Measurements from ENCODE around the gene GRK3. TPM values are rescaled to one million over a fixed set of nuclear protein-coding genes. Genes with fewer than 3 reads are reported as not detected.
"Not testable (repeated sequence)": the region's sequence is repeated elsewhere in the genome, so short reads cannot be mapped to it uniquely, and the experiment has no call there.

GRK3 gene
- total RNA-seq, 1 experiment from 2014 or later, result 1.3 TPM

GRCh38 chr22:25545146-25545545 is 19.3 kb upstream of the GRK3 start:
- Histone ChIP-seq H3K9me3 (no peaks in the 10 kb centered on the region), H3K4me3 (no peak overlapping the region), H3K27me3 (no peaks in the 10 kb centered on the region), H3K36me3 (no peaks in the 10 kb centered on the region)
- no peak for DNase-seq

DNA sequence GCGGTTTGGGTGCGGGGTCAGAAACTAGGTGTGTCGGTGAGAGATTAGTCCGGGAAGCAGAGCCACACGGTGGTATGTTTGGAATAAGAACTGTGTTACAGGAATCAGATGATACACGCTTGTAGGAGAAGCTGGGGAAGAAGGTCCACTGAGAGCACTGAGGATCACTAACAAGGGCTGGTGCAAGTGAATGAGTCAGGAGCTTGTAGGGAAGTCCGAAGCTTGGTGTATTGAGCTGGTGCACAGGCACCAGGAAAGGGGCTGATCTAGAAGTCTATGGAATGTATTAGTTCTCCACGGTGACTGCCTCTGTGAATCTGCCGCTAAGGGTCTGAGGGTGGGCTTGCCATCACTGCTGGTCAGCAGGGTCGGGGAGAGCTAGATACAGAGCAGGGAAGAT is 18.8 kb upstream of the GRK3 start:
- H3K27me3 ChIP-seq, result no peaks in the 10 kb centered on the region
- no peak for DNase-seq
- H3K9me3 ChIP-seq, result no peaks in the 10 kb centered on the region
- no peaks in the 10 kb centered on the region for H3K36me3 ChIP-seq
- H3K4me3 ChIP-seq, result no peak overlapping the region

- no peak for DNase-seq
- H3K9me3 ChIP-seq, result no peaks in the 10 kb centered on the region
- no peaks in the 10 kb centered on the region for H3K36me3 ChIP-seq
Observed at GRCh38 chr22:25546242-25546641, 18.2 kb upstream of the GRK3 start.

DNA sequence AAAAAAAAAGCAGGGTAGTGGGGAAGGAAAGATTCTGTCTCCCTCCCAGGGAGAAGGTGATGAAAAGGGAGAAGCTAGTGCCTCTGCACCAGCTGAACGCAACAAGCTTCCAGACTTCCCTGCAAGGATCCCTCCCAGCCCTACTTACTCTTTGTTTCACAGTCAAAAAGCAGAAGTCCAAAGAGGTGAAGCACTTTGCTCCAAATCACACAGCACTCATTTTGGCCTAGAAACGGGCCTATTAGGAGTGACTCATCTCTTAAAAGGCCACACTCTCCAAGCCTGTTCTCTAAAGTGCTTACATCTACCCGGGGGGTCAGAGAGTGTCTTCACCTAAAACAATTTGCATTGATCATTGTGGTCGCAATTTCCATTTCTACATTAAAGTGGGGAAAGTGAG is 17.7 kb upstream of the GRK3 start:
- Histone ChIP-seq H3K27me3 (no peaks in the 10 kb centered on the region), H3K9me3 (no peaks in the 10 kb centered on the region), H3K4me3 (no peak overlapping the region), H3K36me3 (no peaks in the 10 kb centered on the region)
- DNase-seq, result no peak

More at GRCh38 chr22:25546242-25546641, 18.2 kb upstream of the GRK3 start:
- Histone ChIP-seq H3K27me3 (no peaks in the 10 kb centered on the region), H3K4me3 (no peak overlapping the region)

- no peak overlapping the region for H3K4me3 ChIP-seq
- H3K36me3 ChIP-seq, result no peaks in the 10 kb centered on the region
- H3K27me3 ChIP-seq, result no peaks in the 10 kb centered on the region
- H3K9me3 ChIP-seq, result no peaks in the 10 kb centered on the region
- no peak for DNase-seq
Observed at GRCh38 chr22:25548866-25549464, 15.5 kb upstream of the GRK3 start.

DNA sequence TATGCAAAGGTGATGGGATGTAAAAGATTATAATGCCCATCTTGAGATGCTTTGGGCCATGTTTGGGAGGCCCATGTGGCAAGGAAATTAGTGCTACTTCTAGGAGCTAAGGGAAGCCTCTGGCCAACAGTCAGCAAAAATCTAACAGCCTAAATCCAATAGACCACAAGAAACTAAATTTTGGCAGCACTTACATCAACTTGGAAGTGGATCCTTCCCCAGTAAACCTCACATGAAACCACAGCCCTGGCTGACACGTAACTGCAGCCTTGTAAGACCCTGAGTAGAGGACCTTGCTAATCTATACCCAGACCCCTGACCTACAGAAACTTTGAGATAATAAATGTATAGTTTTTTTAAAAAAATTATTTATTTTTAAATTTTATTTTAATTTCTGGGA is 13.1 kb upstream of the GRK3 start:
- H3K9me3 ChIP-seq, result no peaks in the 10 kb centered on the region
- H3K27me3 ChIP-seq, result no peaks in the 10 kb centered on the region
- H3K4me3 ChIP-seq, result no peak overlapping the region
- DNase-seq, result no peak
- no peaks in the 10 kb centered on the region for H3K36me3 ChIP-seq

GRCh38 chr22:25552405-25552804 is 12.1 kb upstream of the GRK3 start:
- not testable (repeated sequence) for H3K9me3 ChIP-seq, H3K36me3 ChIP-seq, H3K4me3 ChIP-seq, H3K27me3 ChIP-seq
- peak; percentile 18 for DNase-seq

DNA sequence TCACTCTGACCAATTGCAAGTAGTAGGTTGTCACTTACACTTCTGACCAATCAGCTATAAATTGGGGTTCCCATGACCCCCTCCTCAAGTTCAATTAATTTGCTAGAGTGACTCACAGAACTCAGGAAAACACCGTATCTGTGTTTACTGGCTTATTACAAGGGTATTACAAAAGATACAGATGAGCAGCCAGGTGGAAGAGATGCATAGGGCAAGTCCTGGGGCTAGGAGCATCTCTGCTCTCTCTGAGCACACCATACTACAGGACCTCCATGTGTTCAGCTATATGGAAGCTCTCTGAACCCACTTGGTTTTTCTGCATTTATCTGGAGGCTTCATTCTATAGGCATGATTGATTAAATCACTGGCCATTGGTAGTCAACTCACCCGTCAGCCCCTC is 11.3 kb upstream of the GRK3 start:
- Histone ChIP-seq H3K9me3 (no peaks in the 10 kb centered on the region), H3K27me3 (no peaks in the 10 kb centered on the region), H3K4me3 (no peak overlapping the region), H3K36me3 (no peaks in the 10 kb centered on the region)
- DNase-seq, result no peak

GRCh38 chr22:25554238-25554671 is 10.2 kb upstream of the GRK3 start:
- H3K36me3 ChIP-seq, result no peaks in the 10 kb centered on the region
- DNase-seq, result no peak
- H3K27me3 ChIP-seq, result no peaks in the 10 kb centered on the region
- no peaks in the 10 kb centered on the region for H3K9me3 ChIP-seq
- no peak overlapping the region for H3K4me3 ChIP-seq

- Histone ChIP-seq H3K27me3 (no peaks in the 10 kb centered on the region), H3K4me3 (no peak overlapping the region), H3K9me3 (no peaks in the 10 kb centered on the region)
Observed at GRCh38 chr22:25554689-25555088, 9.8 kb upstream of the GRK3 start.

DNA sequence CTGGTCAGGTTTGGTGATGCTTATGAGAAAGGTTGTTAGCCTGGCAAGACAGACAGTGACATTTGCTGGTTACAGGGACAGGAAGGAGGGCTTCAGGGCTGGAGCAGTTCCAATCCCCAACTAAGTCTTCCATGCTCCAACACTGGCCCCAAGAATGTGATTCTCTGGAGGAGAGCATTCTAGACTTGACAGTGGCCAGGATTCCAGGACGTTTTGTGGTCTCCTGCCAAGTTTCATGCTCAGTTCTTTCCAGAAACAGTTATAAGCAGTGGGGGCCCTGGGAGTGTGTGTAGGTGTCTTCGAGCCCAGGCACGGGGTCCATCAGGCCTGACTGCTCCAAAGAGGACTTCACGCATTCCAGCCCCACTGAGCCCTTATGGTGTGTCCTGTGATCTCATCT is 8.9 kb upstream of the GRK3 start:
- H3K9me3 ChIP-seq, result no peaks in the 10 kb centered on the region
- no peak for DNase-seq
- no peak overlapping the region for H3K4me3 ChIP-seq
- no peaks in the 10 kb centered on the region for H3K27me3 ChIP-seq
- H3K36me3 ChIP-seq, result no peaks in the 10 kb centered on the region

More at GRCh38 chr22:25554689-25555088, 9.8 kb upstream of the GRK3 start:
- no peaks in the 10 kb centered on the region for H3K36me3 ChIP-seq
- no peak for DNase-seq

DNA sequence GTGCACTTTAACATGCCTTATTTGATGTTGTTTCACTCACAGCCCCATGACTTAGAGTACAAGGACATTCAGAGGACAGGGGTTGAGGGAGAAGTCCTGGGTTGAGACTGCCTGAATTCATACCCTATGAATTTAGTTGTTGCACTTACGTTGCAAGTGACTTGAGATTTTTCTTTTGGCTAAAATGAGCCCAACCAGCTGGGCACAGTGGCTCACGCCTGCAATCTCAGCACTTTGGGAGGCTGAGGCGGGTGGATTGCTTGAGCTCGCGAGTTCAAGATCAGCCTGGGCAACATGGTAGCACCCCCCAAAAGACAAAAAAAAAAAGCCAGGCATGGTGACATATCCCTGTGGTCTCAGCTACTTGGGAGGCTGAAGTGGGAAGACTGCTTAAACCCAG is 7.3 kb upstream of the GRK3 start:
- Histone ChIP-seq H3K36me3 (no peaks in the 10 kb centered on the region), H3K4me3 (no peak overlapping the region), H3K27me3 (no peaks in the 10 kb centered on the region), H3K9me3 (no peaks in the 10 kb centered on the region)
- no peak for DNase-seq

DNA sequence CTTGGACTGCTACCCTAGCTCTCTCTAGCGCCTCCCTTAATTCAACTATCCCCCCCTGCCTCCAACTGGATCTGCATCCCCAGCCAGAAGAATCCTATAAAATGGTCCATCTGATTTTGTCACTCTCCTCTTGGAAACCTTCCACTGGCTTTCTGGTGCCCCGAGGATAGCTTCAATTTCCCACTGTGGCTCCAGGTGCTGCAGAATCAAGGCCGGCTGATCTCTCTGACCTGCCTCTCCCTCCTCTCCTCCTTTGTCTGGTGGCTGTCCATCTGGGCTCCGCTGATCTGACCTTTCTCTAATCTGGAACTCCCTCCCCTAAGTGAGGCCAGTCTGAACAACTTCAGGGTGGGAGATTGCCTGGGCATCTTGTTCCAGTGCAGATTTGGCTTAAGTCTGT is 6.1 kb upstream of the GRK3 start:
- Histone ChIP-seq H3K36me3 (no peaks in the 10 kb centered on the region), H3K4me3 (no peak overlapping the region), H3K27me3 (0 out of 2 replicates have a peak, but pooled peaks cover under 1% of the 10 kb centered on the region), H3K9me3 (no peaks in the 10 kb centered on the region)
- no peak for DNase-seq

DNA sequence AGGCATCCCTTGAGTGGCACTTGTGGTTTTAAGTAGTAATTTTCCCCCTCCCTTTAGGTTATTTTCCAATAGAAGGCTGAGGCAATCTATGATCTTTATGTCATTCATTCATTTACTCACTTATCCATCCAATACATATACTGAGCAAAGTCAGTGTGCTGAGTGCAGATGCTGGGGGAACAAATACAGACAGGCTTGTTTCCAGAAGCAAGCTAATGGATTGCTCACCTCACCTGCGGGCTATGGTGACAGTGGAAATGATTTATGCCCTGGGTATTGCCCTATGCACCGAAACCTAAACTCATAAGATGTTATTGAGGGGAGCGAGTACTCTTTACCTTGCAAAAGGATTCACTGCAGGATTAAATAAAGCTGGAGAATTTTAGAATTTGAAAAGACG is 4.6 kb upstream of the GRK3 start:
- peaks cover 12% of the 10 kb centered on the region for H3K27me3 ChIP-seq
- not testable (repeated sequence) for DNase-seq, H3K4me3 ChIP-seq, H3K9me3 ChIP-seq, H3K36me3 ChIP-seq

DNA sequence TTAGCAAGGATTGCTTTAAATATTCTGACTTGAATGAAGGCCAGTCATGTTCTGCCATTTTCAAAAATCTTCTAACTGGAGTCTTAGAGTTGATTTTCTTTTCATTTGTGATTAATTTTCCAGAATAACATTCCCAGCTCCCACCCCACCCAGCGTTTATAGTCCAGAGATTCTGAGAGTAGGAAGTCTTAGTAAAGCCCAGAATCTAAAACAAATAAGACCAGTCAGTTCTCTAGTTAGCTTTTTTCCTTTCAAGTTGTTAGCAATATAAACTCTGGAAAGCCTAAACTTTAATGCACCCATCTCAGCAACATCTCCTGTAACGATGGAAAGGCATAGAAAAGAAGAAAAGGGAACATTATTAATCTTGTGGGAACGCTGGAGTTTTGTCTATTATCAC is 3.3 kb upstream of the GRK3 start:
- DNase-seq, H3K36me3 ChIP-seq, H3K4me3 ChIP-seq, H3K9me3 ChIP-seq: not testable (repeated sequence)
- peaks cover 25% of the 10 kb centered on the region for H3K27me3 ChIP-seq

GRCh38 chr22:25561927-25562326 is 2.5 kb upstream of the GRK3 start:
- not testable (repeated sequence) for H3K36me3 ChIP-seq, H3K4me3 ChIP-seq
- H3K27me3 ChIP-seq, result peaks cover 31% of the 10 kb centered on the region

GRCh38 chr22:25562966-25563760 is 1.3 kb upstream of the GRK3 start:
- H3K27me3 ChIP-seq, result peaks cover 35% of the 10 kb centered on the region
- H3K36me3 ChIP-seq, DNase-seq, H3K4me3 ChIP-seq, H3K9me3 ChIP-seq: not testable (repeated sequence)

More at GRCh38 chr22:25561927-25562326, 2.5 kb upstream of the GRK3 start:
- DNase-seq, H3K9me3 ChIP-seq: not testable (repeated sequence)

DNA sequence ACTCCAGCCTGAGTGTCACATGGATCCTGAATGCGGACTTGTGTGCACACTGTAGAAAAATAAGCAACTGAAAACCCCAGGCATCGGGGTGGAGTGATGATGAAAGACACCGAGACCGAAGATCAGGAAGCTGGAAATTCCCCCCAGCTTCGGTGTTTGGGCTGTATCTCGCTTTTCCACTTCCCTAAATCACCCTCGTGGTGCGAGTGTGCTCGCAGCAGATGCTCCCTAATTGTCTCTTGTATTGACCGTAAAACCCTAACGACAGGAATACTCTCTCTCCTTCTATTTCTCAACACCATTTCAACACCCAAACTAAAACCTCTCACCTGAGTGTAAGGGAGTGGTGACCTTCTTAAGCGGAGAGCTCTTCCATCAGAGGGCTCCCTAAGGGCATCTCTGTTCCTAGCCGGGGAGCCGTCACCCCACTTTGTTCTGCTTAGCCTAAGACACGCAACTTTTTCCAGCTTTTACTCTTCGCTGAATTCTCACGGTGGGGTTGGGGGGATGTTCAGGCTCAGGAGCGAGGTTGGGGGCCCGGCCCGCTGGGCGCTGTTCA is 635 bp upstream of the GRK3 start:
- no peak for DNase-seq
- no peak overlapping the region for H3K4me3 ChIP-seq
- H3K9me3 ChIP-seq, result no peaks in the 10 kb centered on the region
- H3K27me3 ChIP-seq, result peaks cover 35% of the 10 kb centered on the region
- H3K36me3 ChIP-seq, result no peaks in the 10 kb centered on the region
